Fibroblast of skin of abdomen (primary cell): ENCODE data around the gene TCEAL7.

Experiments
- DNase-seq: peaks from one replicate; pipeline ENCODE4 v3.0.0-alpha.2; 2013

The TCEAL7 gene

DNA sequence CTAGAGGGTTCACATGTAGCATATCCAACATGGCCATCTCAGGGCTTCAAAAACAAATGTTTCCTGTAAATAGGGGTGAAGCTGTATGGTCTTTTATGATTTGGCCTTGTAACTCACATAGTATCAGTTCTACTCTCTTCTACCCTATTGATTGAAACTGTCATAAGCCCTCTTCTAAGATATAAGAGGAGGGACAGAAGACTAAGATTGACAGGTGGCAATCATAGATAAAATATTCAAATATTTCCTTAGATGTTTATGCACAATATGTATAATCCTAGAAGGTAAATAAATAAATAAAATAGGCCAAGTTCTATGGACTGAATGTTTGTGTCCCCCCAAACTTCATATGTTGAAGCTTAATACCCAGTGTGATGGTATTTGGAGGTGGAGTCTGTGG is 39.4 kb downstream of the TCEAL7 start:
- DNase-seq = no peak

DNA sequence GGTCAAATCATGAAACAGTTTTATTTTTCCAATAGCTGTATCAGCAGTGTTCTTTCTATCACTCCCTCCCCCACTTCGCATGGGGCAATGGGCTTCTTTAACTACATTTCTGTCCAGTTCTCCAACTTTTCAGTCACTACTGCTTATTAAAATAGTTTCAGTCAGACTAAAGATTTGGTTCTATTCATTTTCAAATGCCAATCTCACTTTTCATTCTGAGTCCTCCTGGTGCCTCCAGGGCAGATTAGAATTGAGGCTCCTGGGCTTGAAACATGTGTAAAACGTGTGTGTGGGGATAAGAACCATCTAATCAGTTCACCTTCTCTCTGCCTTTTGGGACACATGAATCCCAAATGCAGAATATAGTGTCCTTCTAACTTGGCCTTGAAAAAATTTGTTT is 42.8 kb downstream of the TCEAL7 start:
- DNase-seq = no peak

DNA sequence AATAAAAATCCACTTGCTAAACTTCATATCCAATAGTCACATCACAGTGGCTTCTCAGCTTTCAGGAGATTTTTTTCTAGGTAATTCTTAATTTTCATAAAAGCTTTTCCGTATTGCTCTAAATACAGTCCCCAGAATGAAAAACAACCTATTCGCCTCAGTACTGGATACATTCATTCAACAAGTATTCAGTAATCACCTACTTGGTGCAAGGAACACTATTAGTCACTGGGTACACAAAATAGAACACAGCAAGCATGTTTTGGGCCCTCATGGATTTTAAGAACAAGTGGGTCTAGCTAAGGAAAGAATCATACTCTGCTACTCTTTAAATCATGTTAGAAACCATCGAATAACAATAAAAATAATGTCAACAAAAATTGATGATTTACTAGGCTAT is 43.5 kb downstream of the TCEAL7 start:
- no peak for DNase-seq

DNA sequence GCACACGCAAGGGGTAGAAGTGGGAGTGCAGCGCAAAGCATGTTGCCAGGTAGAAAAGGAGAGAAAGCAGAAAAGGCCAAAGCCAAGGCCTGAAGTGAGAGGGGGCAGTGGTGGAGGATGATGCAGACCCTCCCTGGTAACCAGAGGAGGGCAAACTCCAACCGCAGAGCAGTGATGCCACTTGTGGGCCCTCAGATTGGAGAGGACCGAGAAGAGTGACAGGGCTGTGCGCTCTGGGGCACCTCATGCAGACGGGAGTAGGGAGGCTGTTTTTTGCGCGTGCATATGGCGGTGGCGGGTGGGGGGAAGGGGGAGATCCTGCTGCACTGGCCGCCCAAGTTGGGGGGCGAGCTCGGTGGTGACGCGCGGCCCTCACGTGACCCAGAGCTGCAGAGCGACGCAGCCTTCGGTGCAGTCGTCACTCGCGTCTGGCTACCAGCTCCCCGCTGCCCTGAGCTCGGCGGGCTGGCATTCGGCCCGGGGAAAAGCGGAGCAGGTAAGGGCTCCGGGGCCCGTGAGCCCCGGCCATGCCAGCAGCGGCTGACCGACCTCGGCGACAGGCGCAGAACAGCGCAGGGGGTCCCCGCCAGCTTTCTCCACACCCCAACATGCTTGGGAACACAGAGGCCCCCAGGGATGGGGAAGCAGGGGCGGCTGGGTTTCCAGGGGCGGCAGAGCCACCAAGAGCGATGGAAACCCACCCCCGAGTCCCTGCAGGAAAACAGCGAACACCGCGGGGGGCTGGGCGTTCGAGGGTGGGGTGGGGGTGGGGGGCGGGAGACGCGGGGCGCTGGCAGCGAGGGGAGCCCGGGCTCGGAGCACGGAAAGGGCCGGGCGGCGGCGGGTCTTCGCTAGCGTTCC is 46.3 kb downstream of the TCEAL7 start, which contains the start of gene BEX3:
BEX3 (plus strand) TSS at position 421 of the 861 bp plus-strand sequence. CDS start 984 bp downstream, outside the sequence.
- peak; percentile 70 for DNase-seq

DNA sequence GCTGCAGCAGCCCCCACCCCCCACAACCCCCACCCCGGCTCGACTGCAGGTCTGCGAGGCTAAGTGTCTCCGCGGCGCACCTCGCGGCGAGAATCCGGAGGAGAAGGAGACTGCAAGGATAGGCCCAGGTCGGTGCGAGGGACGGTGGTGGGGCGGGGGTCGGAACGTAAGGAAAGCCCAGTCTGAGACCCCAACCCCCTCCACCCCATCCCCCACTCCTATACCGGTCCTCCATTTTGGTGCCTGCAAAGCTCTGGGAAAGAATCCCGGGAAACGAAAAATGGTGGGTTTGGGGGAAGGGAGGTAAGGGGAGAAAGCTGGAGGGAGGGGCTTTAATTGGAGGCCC is 46.9 kb downstream of the TCEAL7 start:
- peak; percentile 56 for DNase-seq

DNA sequence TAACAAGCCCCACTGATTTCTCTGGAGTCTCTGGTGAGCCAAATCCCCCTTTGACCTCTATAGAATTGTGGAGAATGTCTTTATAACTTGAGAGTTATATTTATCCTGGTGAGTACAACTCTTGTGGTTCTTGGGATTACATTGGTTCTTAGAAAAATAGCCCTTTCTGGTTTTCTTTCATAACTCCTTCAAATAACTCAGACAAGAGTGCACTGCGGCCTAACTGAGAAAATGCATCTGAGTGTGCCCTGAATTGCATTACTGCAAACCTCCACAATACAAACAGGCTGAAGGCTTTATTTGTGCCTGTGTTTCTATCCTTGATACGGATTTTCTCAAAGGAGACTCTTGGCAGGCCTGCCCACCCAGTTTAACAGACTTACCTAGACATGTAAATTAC is 49.0 kb downstream of the TCEAL7 start:
- DNase-seq = no peak
